IPS DF 4.7 (cell line): ENCODE measurements around the gene MEPE.

ENCODE experiments used
- DNase-seq: peaks from one replicate; pipeline ENCODE4 v3.0.0-alpha.2; 2013; ENCODE audit warnings: low spot score; ENCODE audit errors: extremely low read depth

The MEPE gene

GRCh38 chr4:87840149-87840548 lies 7.4 kb downstream of the MEPE start:
- DNase-seq = no peak

- no peak for DNase-seq
These were observed 11.2 kb downstream of the MEPE start for GRCh38 chr4:87843936-87844335.

- no peak for DNase-seq
These were observed 11.7 kb downstream of the MEPE start for GRCh38 chr4:87844452-87844851.

- DNase-seq = no peak
These were observed 13.5 kb downstream of the MEPE start for GRCh38 chr4:87846226-87846625.

- no peak for DNase-seq
These were observed 16.0 kb downstream of the MEPE start for GRCh38 chr4:87848622-87849351.

- no peak for DNase-seq
These were observed 16.8 kb downstream of the MEPE start for GRCh38 chr4:87849612-87850011.

GRCh38 chr4:87851332-87851731 lies 18.6 kb downstream of the MEPE start:
- no peak for DNase-seq

- no peak for DNase-seq
These were observed 19.2 kb downstream of the MEPE start for GRCh38 chr4:87851953-87852352.

GRCh38 chr4:87853108-87853507 lies 20.3 kb downstream of the MEPE start:
- no peak for DNase-seq

GRCh38 chr4:87853891-87854290 lies 21.1 kb downstream of the MEPE start:
- DNase-seq = no peak

GRCh38 chr4:87855559-87855958 lies 22.8 kb downstream of the MEPE start:
- no peak for DNase-seq

- no peak for DNase-seq
These were observed 24.0 kb downstream of the MEPE start for GRCh38 chr4:87856816-87857215.

- no peak for DNase-seq
These were observed 25.0 kb downstream of the MEPE start for GRCh38 chr4:87857789-87858188.

- no peak for DNase-seq
These were observed 29.5 kb downstream of the MEPE start for GRCh38 chr4:87862236-87862635.

- no peak for DNase-seq
These were observed 30.7 kb downstream of the MEPE start for GRCh38 chr4:87863486-87863885.

- no peak for DNase-seq
These were observed 31.6 kb downstream of the MEPE start for GRCh38 chr4:87864321-87864720.

GRCh38 chr4:87865288-87865687 lies 32.5 kb downstream of the MEPE start:
- DNase-seq = no peak

- DNase-seq = no peak
These were observed 33.3 kb downstream of the MEPE start for GRCh38 chr4:87865960-87866598.

- DNase-seq = no peak
These were observed 35.8 kb downstream of the MEPE start for GRCh38 chr4:87868522-87868921.

- no peak for DNase-seq
These were observed 39.3 kb downstream of the MEPE start for GRCh38 chr4:87872028-87872427.

GRCh38 chr4:87875191-87875590 lies 42.4 kb downstream of the MEPE start:
- no peak for DNase-seq

GRCh38 chr4:87880106-87880505 lies 47.3 kb downstream of the MEPE start:
- DNase-seq = no peak

GRCh38 chr4:87881115-87881514 lies 48.3 kb downstream of the MEPE start:
- DNase-seq = no peak
